SKM-1 treated with dmso at 0.1 percent for 144 hours (cell line): Measurements from ENCODE around the gene C6orf141.
"Not testable (repeated sequence)": the region's sequence is repeated elsewhere in the genome, so short reads cannot be mapped to it uniquely, and the experiment has no call there.

Source experiments
- DNase-seq: peaks from one replicate; lab custom pipeline; 2025; ENCODE audit not compliant: unreplicated experiment; lab: John Stamatoyannopoulos, UW

C6orf141 gene

GRCh38 chr6:49570474-49571079 is 20.1 kb downstream of the C6orf141 start:
- no peak for DNase-seq

DNA sequence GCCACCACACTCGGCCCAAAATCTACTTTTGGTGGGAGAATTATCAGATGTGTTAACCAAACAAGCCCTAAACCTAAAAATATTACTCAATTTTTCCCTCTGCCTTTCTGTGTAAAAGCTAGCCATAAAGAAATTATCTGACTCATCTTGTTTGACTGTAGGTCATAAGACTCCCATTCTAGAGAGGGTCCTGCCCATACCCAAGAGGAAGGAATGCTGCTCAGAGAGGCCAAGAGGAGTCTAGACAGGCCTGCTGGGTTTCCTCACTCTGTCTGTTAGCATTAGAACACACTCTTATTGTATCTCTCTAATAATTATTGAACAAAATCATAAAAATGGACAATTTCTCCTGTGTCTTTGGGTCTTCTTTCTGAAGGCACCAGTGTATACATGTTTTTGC is 26.1 kb downstream of the C6orf141 start:
- no peak for DNase-seq

DNA sequence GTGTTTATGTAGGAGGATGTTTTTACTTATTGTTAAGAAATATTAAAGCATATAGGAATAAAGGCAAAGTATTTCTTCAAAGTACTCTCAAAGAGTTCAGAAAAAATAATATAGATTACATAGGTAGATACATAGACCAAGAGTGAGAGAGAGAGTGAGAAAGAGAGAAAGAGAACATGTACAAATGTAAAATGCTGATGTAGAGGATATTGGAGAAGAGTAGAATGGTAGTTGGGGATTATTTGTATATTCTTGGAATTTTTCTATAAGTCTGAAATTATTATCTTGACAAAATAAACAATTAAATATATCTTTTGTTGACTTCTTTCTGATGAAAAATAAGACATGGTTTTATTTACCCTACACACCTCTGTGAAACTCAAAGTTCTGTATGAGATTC is 29.2 kb downstream of the C6orf141 start:
- DNase-seq: no peak

DNA sequence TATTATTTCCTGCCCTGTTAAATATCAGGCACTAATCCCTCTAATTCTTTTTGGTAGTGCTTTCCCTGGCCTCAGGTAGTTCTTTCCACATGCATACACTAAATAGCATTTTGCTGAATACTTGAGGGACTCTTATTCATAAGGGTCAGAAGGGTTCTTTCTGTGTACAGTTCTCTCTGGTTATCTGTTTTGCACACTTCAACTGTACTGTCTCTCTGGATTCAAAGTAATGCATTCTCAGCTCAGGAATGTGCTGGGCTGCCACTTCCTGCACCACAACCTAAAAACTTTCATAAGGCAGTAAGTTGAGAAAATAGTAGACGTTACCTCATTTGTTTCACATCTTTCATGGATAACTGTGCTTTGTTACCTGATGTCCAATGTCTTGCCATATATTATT is 32.1 kb downstream of the C6orf141 start:
- DNase-seq: no peak

- not testable (repeated sequence) for DNase-seq
Observed at GRCh38 chr6:49587262-49587661, 36.8 kb downstream of the C6orf141 start.
